Measurements from ENCODE around the gene BMPER.

BMPER gene

GRCh38 chr7:33892945-33893344 is 12.4 kb upstream of the BMPER start:
- DNase-seq, result no peak

DNA sequence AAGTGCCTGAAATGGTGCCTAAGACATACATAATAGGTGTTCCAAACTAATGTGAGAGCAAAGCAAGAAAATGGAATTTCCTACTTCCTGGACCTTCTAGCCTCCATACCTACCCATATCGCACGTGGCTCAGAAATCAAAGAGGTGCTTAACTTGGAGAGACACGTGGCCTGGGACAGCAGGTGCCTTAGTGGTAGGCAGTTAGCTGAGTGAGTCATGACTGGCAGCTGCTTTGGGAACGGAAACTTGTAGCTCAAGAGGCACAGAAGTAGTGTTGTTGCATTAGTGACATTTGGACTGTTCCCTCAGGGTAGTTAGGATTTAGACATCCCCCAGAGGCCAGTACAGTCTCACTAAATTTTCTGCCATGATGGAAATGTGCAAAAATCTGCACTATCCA is 12.0 kb upstream of the BMPER start:
- DNase-seq, result no peak

DNA sequence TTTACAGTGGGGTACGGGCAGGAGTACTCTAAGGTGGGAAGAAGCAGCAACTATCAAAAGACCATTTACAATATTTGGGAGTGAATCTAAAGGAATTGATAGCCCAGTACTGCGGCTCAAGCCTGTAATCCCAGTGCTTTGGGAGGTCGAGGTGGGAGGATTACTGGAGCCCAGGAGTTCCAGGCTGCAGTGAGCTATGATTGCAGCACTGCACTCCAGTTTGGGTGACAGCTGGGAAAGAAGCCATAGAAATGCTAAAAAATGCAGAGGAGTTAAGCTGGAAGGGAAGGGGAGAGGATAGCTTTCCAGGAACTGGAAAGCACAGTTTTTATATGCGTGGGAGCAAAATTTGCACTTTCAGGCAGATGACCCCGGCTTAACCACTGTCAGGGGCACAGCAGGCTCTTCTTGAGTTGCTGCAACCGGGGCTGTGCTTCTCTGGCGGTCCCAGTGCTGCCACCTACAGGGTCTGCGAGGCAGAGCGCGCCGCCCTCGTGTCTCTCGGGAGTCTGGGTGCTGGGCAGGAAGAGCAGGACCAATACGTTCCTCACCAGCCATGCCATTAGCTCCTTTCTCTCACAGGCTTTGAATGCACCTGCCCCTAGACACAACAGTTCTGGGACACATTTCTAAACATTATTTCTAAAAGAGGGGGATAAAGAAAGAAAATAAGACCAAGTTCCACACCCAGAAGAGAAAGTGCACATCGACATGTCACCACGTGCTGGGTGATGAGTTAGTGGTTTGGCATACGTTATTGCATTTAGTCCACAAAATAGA is 10.1 kb upstream of the BMPER start:
- DNase-seq, result peak; percentile 75

DNA sequence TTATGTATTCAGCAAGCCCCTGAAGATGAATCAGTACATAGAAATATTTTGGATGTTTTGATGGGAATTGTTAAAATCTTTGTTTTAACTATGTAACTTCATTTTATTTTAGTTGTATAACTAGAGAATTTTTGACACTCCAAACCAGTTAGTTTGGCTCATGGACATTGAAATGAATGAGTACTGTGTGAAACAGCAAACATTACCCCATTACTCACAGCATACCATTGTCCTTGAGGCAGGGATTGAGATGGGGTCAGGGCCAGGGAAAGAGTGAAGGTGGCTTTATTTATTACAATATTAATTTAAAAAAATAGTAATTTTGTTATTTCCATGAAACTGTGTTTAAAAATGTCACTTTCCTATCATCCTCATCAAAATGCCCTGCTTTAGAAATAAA is 4.8 kb upstream of the BMPER start:
- no peak for DNase-seq

- no peak for DNase-seq
Observed at GRCh38 chr7:33901199-33901598, 4.1 kb upstream of the BMPER start.

- no peak for DNase-seq
Observed at GRCh38 chr7:33901847-33902246, 3.5 kb upstream of the BMPER start.

- DNase-seq, result no peak
Observed at GRCh38 chr7:33902746-33903145, 2.6 kb upstream of the BMPER start.

- no peak for DNase-seq
Observed at GRCh38 chr7:33903791-33904680, 1.3 kb upstream of the BMPER start.

DNA sequence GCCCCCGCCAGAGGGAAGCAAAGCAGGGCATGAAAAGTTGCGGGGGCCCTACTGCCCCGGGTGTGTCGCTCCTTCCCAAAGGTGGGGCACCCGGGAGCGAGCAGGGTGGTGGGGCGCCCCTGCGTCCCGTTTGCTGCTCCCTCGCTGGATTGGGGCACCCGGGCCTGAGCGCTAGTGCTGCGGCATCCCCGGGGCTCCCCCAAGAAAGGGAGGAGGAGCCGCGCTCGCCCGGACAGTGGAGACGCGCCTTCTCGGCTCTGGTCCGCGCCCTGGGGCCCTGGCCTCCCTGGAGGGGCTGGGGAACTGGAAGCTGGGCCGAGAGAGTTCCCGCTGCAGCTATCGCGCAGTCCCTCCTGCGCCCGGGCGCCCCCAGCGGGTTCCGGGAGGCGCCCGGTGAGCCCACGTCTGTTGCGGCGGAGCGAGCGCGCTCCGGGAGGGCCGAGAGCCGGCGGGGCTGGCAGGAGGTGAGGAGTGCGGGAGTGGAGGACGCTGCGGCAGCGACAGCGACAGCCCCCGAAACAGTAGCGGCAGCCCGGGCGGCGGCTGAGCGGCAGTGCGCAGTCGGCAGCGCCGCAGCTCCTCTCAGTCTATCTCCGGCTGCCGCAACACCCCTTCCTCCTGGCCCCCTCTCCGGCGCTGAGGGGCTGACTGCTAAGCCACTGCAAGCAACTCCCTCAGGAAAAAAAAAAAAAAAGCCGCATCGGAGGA is 504 bp upstream of the BMPER start:
- DNase-seq, result peak; percentile 42

DNA sequence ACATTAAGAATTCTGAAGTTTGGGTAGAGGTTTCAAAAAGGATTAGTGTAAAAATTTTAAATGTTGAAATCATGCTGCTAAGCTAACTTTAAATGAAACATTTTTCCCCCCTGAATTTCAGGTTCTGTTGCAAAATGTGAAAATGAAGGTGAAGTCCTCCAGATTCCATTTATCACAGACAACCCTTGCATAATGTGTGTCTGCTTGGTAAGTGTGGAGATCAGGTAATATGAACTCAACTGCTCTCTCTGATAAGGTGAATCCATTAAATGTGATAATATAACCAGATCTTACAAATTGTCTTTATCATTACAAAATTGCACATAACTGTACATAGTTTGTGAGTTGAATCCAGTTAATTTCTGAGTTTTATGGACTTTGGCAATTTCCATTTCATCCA is 1.4 kb downstream of the BMPER start:
- no peak for DNase-seq

DNA sequence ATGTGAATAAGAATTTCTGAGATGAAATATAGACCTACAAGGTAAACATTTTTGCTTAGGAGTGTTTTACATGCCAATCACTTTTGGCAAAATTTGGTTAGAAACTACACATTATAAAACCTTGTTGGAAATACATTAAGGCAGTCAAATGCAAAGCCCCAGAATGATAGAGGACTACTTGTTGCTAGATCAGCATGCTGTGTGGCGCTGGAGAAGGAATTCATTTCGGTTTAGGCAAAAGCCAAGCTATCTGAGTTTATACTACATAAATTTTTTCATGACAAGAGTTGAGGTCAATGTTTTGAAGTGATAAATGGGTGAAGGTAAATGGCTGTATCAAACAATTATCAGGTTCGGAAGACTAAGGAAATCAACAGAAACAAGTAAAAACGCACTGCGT is 2.3 kb downstream of the BMPER start:
- no peak for DNase-seq

DNA sequence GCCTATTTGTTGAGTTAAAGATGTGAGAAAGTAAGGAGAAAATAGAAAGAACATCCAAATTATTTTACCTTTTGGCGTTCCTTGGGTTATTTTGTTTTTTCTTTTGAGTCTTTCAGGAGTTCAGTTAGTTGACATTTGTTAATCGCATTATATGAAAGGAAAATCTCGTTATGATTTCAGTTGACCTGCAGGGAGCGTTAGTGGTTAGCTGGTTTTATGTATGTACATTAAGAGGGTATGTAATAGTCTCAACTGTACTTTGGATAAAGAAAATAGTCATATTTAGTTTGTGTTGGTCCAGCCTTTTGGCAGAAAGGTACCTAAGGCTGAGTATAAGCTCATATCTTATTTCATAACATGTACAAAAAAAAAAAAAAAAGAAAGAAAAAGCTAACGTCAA is 4.0 kb downstream of the BMPER start:
- DNase-seq, result no peak

GRCh38 chr7:33909755-33910154 is 4.4 kb downstream of the BMPER start:
- no peak for DNase-seq

- DNase-seq, result no peak
Observed at GRCh38 chr7:33910756-33911155, 5.4 kb downstream of the BMPER start.

GRCh38 chr7:33916357-33917081 is 11.2 kb downstream of the BMPER start:
- no peak for DNase-seq

- DNase-seq, result no peak
Observed at GRCh38 chr7:33917661-33918060, 12.3 kb downstream of the BMPER start.

DNA sequence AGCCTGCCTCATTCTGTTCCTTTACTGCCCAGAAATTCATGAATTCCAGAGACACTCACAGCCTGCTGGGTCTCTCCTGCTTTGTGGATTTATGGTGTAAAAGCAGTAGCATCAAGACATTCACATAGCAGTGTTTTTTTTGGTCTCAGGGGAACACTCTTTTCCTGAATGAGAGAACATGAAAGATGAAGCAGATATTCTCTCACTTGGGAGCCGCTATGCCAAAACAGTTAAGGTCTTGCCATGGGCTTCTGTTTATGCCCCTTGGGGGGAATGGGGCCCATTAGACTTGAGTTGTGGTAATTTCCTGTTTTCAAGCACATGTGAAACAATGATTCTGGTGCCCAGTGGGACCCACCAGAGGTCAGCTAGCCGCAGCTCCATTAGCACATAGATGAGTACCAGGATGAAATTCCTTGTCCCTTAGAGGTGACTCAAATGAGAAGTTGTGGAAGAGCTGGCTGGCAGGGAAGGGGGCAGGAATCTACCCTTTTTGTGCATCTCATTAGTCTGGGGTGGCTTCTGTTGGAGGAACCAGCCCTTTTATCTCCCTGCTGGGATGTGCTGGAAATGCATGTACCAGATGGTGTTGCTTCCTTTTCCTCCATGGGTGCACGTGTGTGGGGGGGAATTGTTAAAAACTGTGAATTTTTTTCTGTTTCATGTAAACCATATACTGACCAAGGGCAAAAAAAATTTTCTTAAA is 13.3 kb downstream of the BMPER start:
- DNase-seq, result no peak

GRCh38 chr7:33919449-33919848 is 14.1 kb downstream of the BMPER start:
- no peak for DNase-seq

DNA sequence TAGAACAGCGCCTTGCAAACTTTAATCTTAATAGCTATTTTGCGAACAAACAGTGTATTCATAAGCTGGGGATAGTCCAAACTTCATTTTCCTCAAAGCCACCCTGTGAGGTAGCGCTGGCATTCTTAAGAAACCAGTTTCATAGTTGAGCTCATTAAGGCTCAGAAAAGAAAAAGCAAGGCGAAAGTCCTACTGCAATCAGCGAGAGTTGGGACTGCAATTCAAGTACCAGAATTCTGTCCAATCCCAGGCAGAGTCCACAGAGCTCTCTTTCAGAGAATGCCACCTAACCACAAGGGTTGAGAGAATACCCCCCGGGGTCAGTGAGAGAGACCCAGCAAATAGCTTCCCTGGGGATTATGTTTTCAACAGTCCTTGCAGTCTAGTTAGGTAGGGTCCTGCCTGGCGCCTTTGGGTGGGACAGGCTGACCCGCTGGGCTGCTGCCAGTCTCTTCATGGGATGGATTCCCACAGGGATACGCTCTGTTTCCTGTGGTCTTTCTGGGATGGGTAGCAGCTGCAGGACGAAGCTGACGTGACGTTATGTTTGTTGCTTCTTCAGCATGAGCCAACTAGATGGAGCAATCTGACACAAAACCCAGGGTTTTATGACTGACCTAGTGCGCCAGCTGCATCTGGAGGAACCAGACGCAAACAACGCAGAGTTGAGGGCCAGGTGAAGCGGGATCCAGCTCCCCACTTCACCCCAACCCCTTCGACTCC is 16.0 kb downstream of the BMPER start:
- no peak for DNase-seq

- DNase-seq, result no peak
Observed at GRCh38 chr7:33922820-33923219, 17.5 kb downstream of the BMPER start.

- DNase-seq, result no peak
Observed at GRCh38 chr7:33923440-33924229, 18.3 kb downstream of the BMPER start.
